Fibroblast of mammary gland (primary cell): ENCODE data around the gene KCNK6.

Experiments
- DNase-seq: peaks from one replicate; pipeline ENCODE4 v3.0.0-alpha.2; 2010; ENCODE audit warnings: low read depth
- H3K4me3 ChIP-seq: 2 replicates; pipeline ENCODE4 v1.5.1; 2011; ENCODE audit warnings: low read depth, mild to moderate bottlenecking, low read length, moderate library complexity; ENCODE audit not compliant: control insufficient read depth
- CTCF ChIP-seq: conservative IDR thresholded peaks from 2 replicates; pipeline ENCODE4 v1.5.1; 2011; ENCODE audit warnings: low read depth, low read length, inconsistent platforms; ENCODE audit not compliant: control insufficient read depth, insufficient read depth

Gene KCNK6

GRCh38 chr19:38319421-38320258 is at the start of gene KCNK6:
Gene KCNK6 (plus strand): TSS chr19:38319845. CDS start chr19:38319951, 106 bp downstream.
- DNase-seq, result peak; percentile 7
- no peak for TF ChIP-seq CTCF

GRCh38 chr19:38270587-38271167 is 49.0 kb upstream of the KCNK6 start:
- no peak overlapping the region for H3K4me3 ChIP-seq
- no peak for TF ChIP-seq CTCF
- DNase-seq, result no peak

More at GRCh38 chr19:38319421-38320258, at the start of gene KCNK6:
- H3K4me3 ChIP-seq, result peak within 1 kb of the TSS; percentile 56

GRCh38 chr19:38273499-38273898 is 46.1 kb upstream of the KCNK6 start:
- no peak for DNase-seq
- no peak for TF ChIP-seq CTCF
- H3K4me3 ChIP-seq, result no peak overlapping the region

GRCh38 chr19:38274739-38275138 is 44.9 kb upstream of the KCNK6 start:
- TF ChIP-seq CTCF, result no peak
- H3K4me3 ChIP-seq, result no peak overlapping the region
- DNase-seq, result no peak

- TF ChIP-seq CTCF, result no peak
- no peak for DNase-seq
- H3K4me3 ChIP-seq, result no peak overlapping the region
Observed at GRCh38 chr19:38276942-38277517, 42.6 kb upstream of the KCNK6 start.

- no peak for TF ChIP-seq CTCF
- H3K4me3 ChIP-seq, result no peak overlapping the region
- peak; percentile 15 for DNase-seq
Observed at GRCh38 chr19:38277549-38277948, 42.1 kb upstream of the KCNK6 start.
